IgD-negative memory B cell (primary cell): ENCODE results near the gene VGF. TPM values are rescaled to one million over a fixed set of nuclear protein-coding genes. Genes with fewer than 3 reads are reported as not detected.
A peak's percentile ranks its signal among the peaks of the same experiment; 100 is the strongest.
"Not testable (repeated sequence)": the region's sequence is repeated elsewhere in the genome, so short reads cannot be mapped to it uniquely, and the experiment has no call there.

Experiments used
- H3K27ac Mint-ChIP-seq, 3 donors: one replicate each; pipeline ENCODE4 v1.8.0; 2020 to 2022; ENCODE audit warnings: mild to moderate bottlenecking in 3 of 3, mixed read lengths in 3 of 3, moderate library complexity in 1 of 3
- H3K27me3 Mint-ChIP-seq: one replicate; pipeline ENCODE4 v1.8.0; 2021; ENCODE audit warnings: mixed read lengths
- H3K36me3 Mint-ChIP-seq: one replicate; pipeline ENCODE4 v1.8.0; 2020; ENCODE audit warnings: mild to moderate bottlenecking, mixed read lengths
- H3K4me1 Mint-ChIP-seq, 3 donors: one replicate each; pipeline ENCODE4 v1.8.0; 2020 to 2022; ENCODE audit warnings: mixed read lengths in 3 of 3, mild to moderate bottlenecking in 1 of 3
- H3K4me3 Mint-ChIP-seq, 4 donors: one replicate each; pipeline ENCODE4 v1.8.0; 2020 to 2022; ENCODE audit warnings: mild to moderate bottlenecking in 4 of 4, mixed read lengths in 4 of 4, moderate library complexity in 3 of 4
- H3K9me3 Mint-ChIP-seq, 3 donors: one replicate each; pipeline ENCODE4 v1.8.0; 2020 to 2021; ENCODE audit warnings: mixed read lengths in 3 of 3, mild to moderate bottlenecking in 1 of 3
- polyA plus RNA-seq: library from polyadenylated mRNA; unstranded; fragments of 300-500 nt; fragmentation: Illumina TruSeq; gene quantifications from one replicate; pipeline ENCODE4 v1.2.3, GENCODE V29; 2021

The VGF gene
- polyA plus RNA-seq, 1 donor from 2014 or later = not detected

GRCh38 chr7:101126651-101127459, 38.5 kb downstream of the VGF start, which contains the start of gene SERPINE1:
Gene SERPINE1, plus strand, starts transcription at chr7:101127104. Its CDS starts 1,290 bp downstream, at chr7:101128394.
- Mint-ChIP-seq H3K9me3 (no peaks in the 10 kb centered on the region), H3K27ac (peak within 1 kb of the TSS; percentile 2 to 57 (median 14)), H3K4me1 (peaks cover 15 to 20% (median 16%) of the 10 kb centered on the region in 3 donors), H3K36me3 (no peaks in the 10 kb centered on the region), H3K27me3 (peaks cover 35% of the 10 kb centered on the region), H3K4me3 (peak within 1 kb of the TSS in 2 of 4 donors; percentile 52 to 73)

GRCh38 chr7:101125989-101126650, 39.2 kb downstream of the VGF start:
- Mint-ChIP-seq H3K9me3 (no peaks in the 10 kb centered on the region), H3K4me3 (peak overlapping the region in 1 of 4 donors; percentile 73), H3K27me3 (peaks cover 32% of the 10 kb centered on the region), H3K36me3 (no peaks in the 10 kb centered on the region), H3K4me1 (peaks cover 15 to 21% (median 17%) of the 10 kb centered on the region in 3 donors), H3K27ac (peak overlapping the region; percentile 2 to 20 (median 10))

GRCh38 chr7:101124376-101125056, 40.9 kb downstream of the VGF start:
- peaks cover 32% of the 10 kb centered on the region for H3K27me3 Mint-ChIP-seq
- no peaks in the 10 kb centered on the region for H3K36me3 Mint-ChIP-seq
- peak overlapping the region in 2 of 4 donors; percentile 33 to 82 for H3K4me3 Mint-ChIP-seq
- no peaks in the 10 kb centered on the region for H3K9me3 Mint-ChIP-seq
- H3K27ac Mint-ChIP-seq = no peak overlapping the region
- H3K4me1 Mint-ChIP-seq = peaks cover 15 to 21% (median 17%) of the 10 kb centered on the region in 3 donors

GRCh38 chr7:101123703-101124068, 41.7 kb downstream of the VGF start:
- no peaks in the 10 kb centered on the region for H3K9me3 Mint-ChIP-seq
- peaks cover 32% of the 10 kb centered on the region for H3K27me3 Mint-ChIP-seq
- H3K4me1 Mint-ChIP-seq = peaks cover 15 to 21% (median 17%) of the 10 kb centered on the region in 3 donors
- no peaks in the 10 kb centered on the region for H3K36me3 Mint-ChIP-seq
- peak overlapping the region in 1 of 4 donors; percentile 37 for H3K4me3 Mint-ChIP-seq
- H3K27ac Mint-ChIP-seq = no peak overlapping the region

GRCh38 chr7:101122933-101123702, 42.3 kb downstream of the VGF start:
- Mint-ChIP-seq H3K4me1 (peaks cover 15 to 21% (median 17%) of the 10 kb centered on the region in 3 donors), H3K36me3 (no peaks in the 10 kb centered on the region), H3K4me3 (peak overlapping the region in 2 of 4 donors; percentile 37 to 48), H3K27me3 (peaks cover 30% of the 10 kb centered on the region), H3K27ac (no peak overlapping the region), H3K9me3 (no peaks in the 10 kb centered on the region)

GRCh38 chr7:101121991-101122932, 43.1 kb downstream of the VGF start:
- H3K27me3 Mint-ChIP-seq = peaks cover 25% of the 10 kb centered on the region
- peak overlapping the region in 3 of 4 donors; percentile 70 to 89 (median 88) for H3K4me3 Mint-ChIP-seq
- H3K27ac Mint-ChIP-seq = no peak overlapping the region
- H3K36me3 Mint-ChIP-seq = no peaks in the 10 kb centered on the region
- H3K4me1 Mint-ChIP-seq = peaks cover 13 to 20% (median 14%) of the 10 kb centered on the region in 3 donors
- no peaks in the 10 kb centered on the region for H3K9me3 Mint-ChIP-seq

GRCh38 chr7:101121631-101121990, 43.8 kb downstream of the VGF start:
- peaks cover 7 to 14% (median 9%) of the 10 kb centered on the region in 3 donors for H3K4me1 Mint-ChIP-seq
- H3K9me3 Mint-ChIP-seq, H3K36me3 Mint-ChIP-seq, H3K27ac Mint-ChIP-seq: not testable (repeated sequence)
- peaks cover 20% of the 10 kb centered on the region for H3K27me3 Mint-ChIP-seq
- H3K4me3 Mint-ChIP-seq = peak overlapping the region in 3 of 4 donors; percentile 70 to 89 (median 88)

GRCh38 chr7:101120315-101120714, 45.1 kb downstream of the VGF start:
- Mint-ChIP-seq H3K27me3 (peaks cover 16% of the 10 kb centered on the region), H3K9me3 (no peaks in the 10 kb centered on the region), H3K36me3 (no peaks in the 10 kb centered on the region), H3K4me3 (no peak overlapping the region), H3K4me1 (peaks cover 0 to 8% (median 4%) of the 10 kb centered on the region in 3 donors), H3K27ac (no peak overlapping the region)

- peaks cover 0 to 8% (median 4%) of the 10 kb centered on the region in 3 donors for H3K4me1 Mint-ChIP-seq
- no peak overlapping the region for H3K27ac Mint-ChIP-seq
- peaks cover 13% of the 10 kb centered on the region for H3K27me3 Mint-ChIP-seq
- no peaks in the 10 kb centered on the region for H3K9me3 Mint-ChIP-seq
- H3K4me3 Mint-ChIP-seq = no peak overlapping the region
- no peaks in the 10 kb centered on the region for H3K36me3 Mint-ChIP-seq
Observed at GRCh38 chr7:101119876-101120275, 45.5 kb downstream of the VGF start.

- Mint-ChIP-seq H3K36me3 (no peaks in the 10 kb centered on the region), H3K4me3 (no peak overlapping the region), H3K27me3 (peaks cover 10% of the 10 kb centered on the region), H3K27ac (no peak overlapping the region), H3K4me1 (peaks cover 0 to 8% (median 4%) of the 10 kb centered on the region in 3 donors), H3K9me3 (no peaks in the 10 kb centered on the region)
Observed at GRCh38 chr7:101118856-101119255, 46.5 kb downstream of the VGF start.

GRCh38 chr7:101116898-101117297, 48.5 kb downstream of the VGF start:
- H3K27ac Mint-ChIP-seq = no peak overlapping the region
- no peaks in the 10 kb centered on the region for H3K36me3 Mint-ChIP-seq
- no peaks in the 10 kb centered on the region for H3K27me3 Mint-ChIP-seq
- H3K4me1 Mint-ChIP-seq = peaks cover 0 to 2% (median under 1%) of the 10 kb centered on the region in 3 donors
- H3K9me3 Mint-ChIP-seq = peaks cover 0 to 2% (median 0%) of the 10 kb centered on the region in 3 donors
- H3K4me3 Mint-ChIP-seq = no peak overlapping the region

- no peak overlapping the region for H3K27ac Mint-ChIP-seq
- H3K27me3 Mint-ChIP-seq = no peaks in the 10 kb centered on the region
- peaks cover 0 to 2% (median 0%) of the 10 kb centered on the region in 3 donors for H3K9me3 Mint-ChIP-seq
- H3K4me1 Mint-ChIP-seq = no peaks in the 10 kb centered on the region
- H3K36me3 Mint-ChIP-seq = no peaks in the 10 kb centered on the region
- H3K4me3 Mint-ChIP-seq = no peak overlapping the region
Observed at GRCh38 chr7:101115215-101115614, 50.2 kb downstream of the VGF start.

GRCh38 chr7:101114492-101114891, 50.9 kb downstream of the VGF start:
- Mint-ChIP-seq H3K4me3 (no peak overlapping the region), H3K9me3 (peaks cover 0 to 2% (median 0%) of the 10 kb centered on the region in 3 donors), H3K4me1 (no peaks in the 10 kb centered on the region), H3K36me3 (no peaks in the 10 kb centered on the region), H3K27me3 (peaks cover 2% of the 10 kb centered on the region), H3K27ac (no peak overlapping the region)
